GM21515 (cell line): Measurements from ENCODE around the gene TSPAN17.
"Not testable (repeated sequence)": the region's sequence is repeated elsewhere in the genome, so short reads cannot be mapped to it uniquely, and the experiment has no call there.

ENCODE experiments used
- ATAC-seq: cut with Tn5 transposase; IDR thresholded peaks from one replicate; pipeline ENCODE4 v1.9.1; 2021; ENCODE audit not compliant: unreplicated experiment

Gene TSPAN17

GRCh38 chr5:176676361-176676824 is 29.1 kb downstream of the TSPAN17 start:
- peak; percentile 73 for ATAC-seq

DNA sequence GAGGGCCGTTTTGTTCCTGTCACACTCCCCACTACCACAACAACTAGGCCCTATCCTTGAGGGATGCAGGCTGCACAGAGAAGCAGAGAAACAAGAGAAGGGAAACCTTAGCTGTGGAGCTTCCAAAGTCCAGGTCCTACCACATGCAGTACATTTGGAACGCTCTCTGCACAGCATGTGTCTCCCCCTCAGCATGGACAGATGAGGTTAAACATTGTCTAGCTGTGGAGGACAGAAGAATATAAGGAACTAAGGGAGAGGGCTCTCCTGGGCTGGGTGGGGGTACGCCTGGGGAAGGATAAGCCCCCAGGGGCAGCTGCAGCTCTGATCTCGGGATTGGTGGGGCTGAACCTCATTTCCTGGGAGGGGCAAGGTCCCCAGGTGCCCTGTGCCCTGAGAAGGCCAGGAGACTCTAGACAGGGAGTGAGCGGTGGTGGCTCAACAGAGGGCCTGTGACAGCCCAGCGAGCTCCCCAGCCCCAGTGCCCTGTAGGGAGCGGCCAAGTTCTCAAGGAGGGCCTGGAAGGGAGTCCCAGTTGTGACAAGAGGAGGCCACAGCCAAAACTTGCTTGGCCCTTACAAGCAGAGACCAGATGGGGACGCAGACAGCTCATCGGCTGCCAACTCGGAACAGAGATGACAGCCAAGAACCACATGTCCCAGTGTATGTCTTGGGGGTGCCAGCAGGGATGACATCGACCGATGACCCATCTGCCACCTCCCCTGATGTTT is 30.1 kb downstream of the TSPAN17 start:
- no peak for ATAC-seq

GRCh38 chr5:176678584-176678983 is 31.3 kb downstream of the TSPAN17 start:
- no peak for ATAC-seq

DNA sequence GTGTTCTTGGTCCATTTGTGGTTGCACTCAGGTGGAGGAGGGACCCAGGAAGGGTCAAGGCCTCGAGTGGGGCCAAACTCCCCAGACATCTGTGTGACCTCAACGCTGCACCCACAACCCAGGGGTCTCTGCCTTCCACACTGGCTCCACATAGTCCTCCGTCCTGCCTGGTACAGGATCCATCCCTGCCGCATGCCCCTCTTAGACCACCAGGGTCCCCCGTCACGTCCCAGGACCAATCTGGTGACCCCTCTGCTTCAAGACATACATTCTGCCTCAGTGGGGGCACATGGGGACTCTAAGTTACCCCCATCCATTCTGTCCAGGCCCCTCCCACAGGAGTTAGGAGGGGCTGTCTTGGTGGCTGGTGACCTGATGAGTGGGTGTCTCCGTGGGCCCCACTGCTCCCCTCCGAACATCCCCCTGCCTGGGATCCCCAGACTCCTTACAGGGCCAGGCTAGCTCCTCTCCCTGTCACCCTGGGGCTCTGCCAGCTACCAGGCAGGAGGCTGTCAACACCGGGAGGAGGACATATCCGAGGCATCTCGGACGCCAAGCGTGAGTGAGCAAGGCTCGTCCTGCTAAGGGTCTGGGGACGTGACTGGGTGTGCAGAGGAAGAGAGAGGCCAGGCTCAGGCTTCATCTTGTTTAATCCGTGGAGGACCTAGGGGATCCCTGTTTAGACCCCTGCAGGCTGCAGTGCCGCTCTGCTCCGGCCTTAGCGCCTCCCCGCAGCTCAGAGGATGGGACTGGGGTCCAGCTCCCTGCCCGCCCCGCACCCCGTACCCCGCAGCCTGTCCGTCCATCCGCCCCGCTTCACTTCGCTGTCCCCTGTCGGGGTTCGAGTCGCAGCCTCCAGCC is 32.3 kb downstream of the TSPAN17 start:
- ATAC-seq: no peak

DNA sequence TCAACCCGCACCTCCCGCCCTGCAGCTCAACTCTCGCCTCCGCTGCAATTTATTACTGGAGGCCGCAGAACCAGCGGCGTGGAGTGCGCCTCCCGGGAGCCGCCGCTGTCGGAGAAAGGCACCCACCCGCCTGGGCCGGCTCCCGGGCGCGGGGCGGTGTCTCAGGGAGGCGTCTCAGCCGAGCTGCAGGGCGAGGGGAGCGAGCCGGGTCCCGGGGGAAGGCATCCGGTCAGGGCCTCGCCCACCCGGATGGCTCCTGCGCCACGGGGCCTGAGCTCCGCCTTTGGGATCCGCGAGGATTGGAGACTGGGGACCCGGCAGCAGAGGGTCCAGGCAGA is 32.9 kb downstream of the TSPAN17 start:
- no peak for ATAC-seq

- ATAC-seq: no peak
These were observed 34.8 kb downstream of the TSPAN17 start for GRCh38 chr5:176682016-176682531.

GRCh38 chr5:176685010-176685409 is 37.7 kb downstream of the TSPAN17 start:
- ATAC-seq: no peak

DNA sequence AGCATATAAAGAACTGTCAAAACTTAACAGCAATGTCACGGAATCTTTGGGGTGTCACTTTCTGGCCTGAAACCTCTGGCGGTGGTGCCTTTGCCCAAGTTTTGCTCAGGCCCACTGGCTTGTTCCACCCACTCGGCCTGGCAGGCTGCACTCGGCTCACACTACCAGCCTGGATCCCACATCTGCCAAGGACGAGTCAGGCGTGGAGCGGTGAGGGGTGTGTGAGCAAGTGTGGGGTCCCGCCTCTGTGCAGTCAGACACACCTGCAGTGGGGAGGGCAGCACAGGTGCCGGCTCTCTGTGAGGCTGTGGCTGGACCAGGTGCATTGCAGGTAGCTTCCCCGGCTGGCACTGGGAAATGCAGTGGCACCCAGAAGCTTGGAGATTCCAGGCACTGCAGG is 40.0 kb downstream of the TSPAN17 start:
- no peak for ATAC-seq

- no peak for ATAC-seq
These were observed 40.6 kb downstream of the TSPAN17 start for GRCh38 chr5:176687881-176688280.

- ATAC-seq: no peak
These were observed 43.6 kb downstream of the TSPAN17 start for GRCh38 chr5:176690911-176691310.

- no peak for ATAC-seq
These were observed 44.2 kb downstream of the TSPAN17 start for GRCh38 chr5:176691524-176691923.

GRCh38 chr5:176692326-176692725 is 45.0 kb downstream of the TSPAN17 start:
- ATAC-seq: no peak

GRCh38 chr5:176692839-176693476 is 45.7 kb downstream of the TSPAN17 start:
- no peak for ATAC-seq

DNA sequence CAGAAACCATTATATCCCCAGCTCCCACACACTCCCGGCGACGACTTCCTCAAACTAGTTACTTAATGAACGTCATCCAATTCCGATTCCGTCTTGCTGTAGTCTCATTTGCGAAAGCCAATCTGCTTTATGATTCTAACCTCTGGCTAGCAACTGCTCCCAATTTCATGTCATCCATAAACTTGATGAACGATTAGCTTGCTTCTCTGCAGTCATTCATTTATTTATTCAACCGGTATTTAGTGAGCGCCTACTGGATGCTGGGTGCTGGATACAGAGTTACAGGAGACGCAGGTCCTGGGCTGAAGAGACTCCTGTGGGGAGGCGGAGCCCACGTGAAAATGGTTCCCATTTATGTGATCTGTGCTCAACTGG is 46.2 kb downstream of the TSPAN17 start:
- no peak for ATAC-seq

- ATAC-seq: no peak
These were observed 46.9 kb downstream of the TSPAN17 start for GRCh38 chr5:176694146-176694545.

- ATAC-seq: no peak
These were observed 47.3 kb downstream of the TSPAN17 start for GRCh38 chr5:176694631-176695030.

DNA sequence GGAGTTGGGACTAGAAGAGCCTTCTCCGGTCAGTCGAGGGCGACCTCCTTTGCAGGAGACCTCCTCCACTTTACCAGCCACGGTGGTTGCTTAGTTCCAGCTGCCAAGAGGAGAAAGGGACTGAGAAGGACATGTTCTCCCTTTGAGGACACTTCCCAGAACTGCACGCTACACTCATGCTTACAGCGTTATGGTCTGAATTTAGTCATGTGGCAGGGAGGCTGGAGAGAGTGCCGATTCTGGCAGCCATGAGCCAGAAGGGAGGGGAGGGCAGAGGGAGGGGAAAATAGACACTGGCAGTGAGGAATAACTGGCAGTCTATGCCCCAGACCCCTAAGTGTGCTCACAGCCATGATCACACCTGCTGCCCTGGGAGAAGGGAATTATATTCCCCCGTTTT is 47.8 kb downstream of the TSPAN17 start:
- no peak for ATAC-seq

DNA sequence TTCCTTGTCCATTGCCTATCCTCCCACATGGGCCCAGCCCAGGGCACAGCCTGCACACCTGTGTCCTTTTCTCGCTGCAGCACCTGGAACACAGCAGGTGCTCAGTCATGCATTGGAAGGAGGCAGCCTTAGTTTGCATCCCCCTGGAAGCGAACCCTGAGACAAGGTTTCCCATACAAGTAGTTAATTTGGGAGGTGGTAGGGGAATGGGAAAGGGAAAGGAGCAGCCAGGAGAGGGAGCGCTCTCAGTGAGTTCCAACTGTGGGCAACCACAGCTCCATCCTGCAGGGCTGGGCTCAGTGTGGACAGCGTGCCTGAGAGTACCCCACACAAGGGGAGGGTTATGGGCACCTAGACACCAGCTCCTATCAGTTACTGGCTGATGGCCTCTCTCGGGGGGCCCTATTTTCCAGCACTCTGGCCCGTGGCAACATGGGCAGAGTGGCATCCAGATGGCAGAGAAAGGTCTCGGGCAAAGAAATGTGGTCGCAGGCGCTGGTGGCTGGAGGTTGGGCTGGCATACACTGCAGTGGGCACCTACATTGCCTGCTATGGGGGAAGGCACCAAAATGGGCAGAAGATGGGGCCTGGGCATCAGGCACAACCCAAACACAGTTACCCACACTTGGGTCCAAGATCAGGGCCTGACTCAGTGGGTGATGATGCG is 50.1 kb downstream of the TSPAN17 start:
- no peak for ATAC-seq

DNA sequence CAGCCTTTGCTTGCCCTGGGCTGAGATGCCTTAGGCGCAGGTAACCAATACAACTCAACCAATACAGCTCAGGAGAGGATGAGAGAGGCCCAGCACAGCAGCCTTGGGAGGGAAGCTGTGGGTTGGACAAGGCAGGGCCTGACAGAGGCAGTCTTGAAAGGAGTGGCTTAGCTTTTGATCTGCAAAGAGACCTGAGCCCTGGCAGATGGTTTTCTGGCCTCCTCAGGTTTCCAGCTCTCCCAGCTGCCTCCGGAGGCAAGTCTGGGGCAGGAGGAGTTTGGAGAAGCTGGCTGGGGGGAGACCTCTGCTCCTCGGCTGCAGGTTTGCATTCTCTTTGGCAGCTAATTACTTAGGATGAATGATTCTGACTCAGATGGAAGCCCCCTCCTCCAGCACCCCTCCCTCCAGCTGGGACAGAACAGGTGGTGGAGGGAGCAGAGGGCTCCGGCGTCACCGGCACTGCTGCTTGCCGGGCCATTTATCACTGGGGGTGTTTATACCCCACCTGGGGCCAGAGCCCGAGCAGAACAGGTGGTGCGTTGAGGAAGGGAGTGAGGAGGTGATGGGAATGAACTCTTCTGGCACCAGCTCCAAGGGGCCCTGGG is 50.8 kb downstream of the TSPAN17 start:
- no peak for ATAC-seq

- not testable (repeated sequence) for ATAC-seq
These were observed 52.2 kb downstream of the TSPAN17 start for GRCh38 chr5:176699446-176699845.
